ENCODE measurements around the gene PDK4. TPM values are rescaled to one million over a fixed set of nuclear protein-coding genes. Genes with fewer than 3 reads are reported as not detected.

Gene PDK4
- total RNA-seq, 1 experiment from 2014 or later, result not detected

- H3K36me3 ChIP-seq (ENCODE audit: insufficient read depth, low read length, poor library complexity, severe bottlenecking), result no peaks in the 10 kb centered on the region
- no peak overlapping the region for H3K4me3 ChIP-seq (ENCODE audit: low read depth, low read length, poor library complexity, severe bottlenecking)
- no TSS peak for BruUV-seq (replicated peaks)
- POLR2A ChIA-PET (ENCODE audit: low non-redundant PET), result no interaction called here
- DNase-seq (ENCODE audit: low spot score), result no peak
- CTCF ChIA-PET, result interaction anchor here (0.6 kb wide), 1 partner anchor 55 kb away, joined by 3 read pairs; no protein-coding TSS in a partner anchor
- H3K27me3 ChIP-seq (replicated peaks; ENCODE audit: insufficient read depth, low read depth, low read length, poor library complexity), result no peaks in the 10 kb centered on the region
- no peak overlapping the region for H3K27ac ChIP-seq (ENCODE audit: low read depth, low read length, poor library complexity, severe bottlenecking)
- H3K4me1 ChIP-seq (ENCODE audit: insufficient read depth, low read length, poor library complexity, severe bottlenecking), result no peaks in the 10 kb centered on the region
- no peaks in the 10 kb centered on the region for H3K9me3 ChIP-seq (ENCODE audit: low read depth, low read length, poor library complexity, severe bottlenecking)
- no peak for TF ChIP-seq EZH2 (IDR thresholded peaks at IDR 0.05; ENCODE audit: borderline replicate concordance, low read depth, low read length, poor library complexity, severe bottlenecking)
- TF ChIP-seq, protein P1, sequence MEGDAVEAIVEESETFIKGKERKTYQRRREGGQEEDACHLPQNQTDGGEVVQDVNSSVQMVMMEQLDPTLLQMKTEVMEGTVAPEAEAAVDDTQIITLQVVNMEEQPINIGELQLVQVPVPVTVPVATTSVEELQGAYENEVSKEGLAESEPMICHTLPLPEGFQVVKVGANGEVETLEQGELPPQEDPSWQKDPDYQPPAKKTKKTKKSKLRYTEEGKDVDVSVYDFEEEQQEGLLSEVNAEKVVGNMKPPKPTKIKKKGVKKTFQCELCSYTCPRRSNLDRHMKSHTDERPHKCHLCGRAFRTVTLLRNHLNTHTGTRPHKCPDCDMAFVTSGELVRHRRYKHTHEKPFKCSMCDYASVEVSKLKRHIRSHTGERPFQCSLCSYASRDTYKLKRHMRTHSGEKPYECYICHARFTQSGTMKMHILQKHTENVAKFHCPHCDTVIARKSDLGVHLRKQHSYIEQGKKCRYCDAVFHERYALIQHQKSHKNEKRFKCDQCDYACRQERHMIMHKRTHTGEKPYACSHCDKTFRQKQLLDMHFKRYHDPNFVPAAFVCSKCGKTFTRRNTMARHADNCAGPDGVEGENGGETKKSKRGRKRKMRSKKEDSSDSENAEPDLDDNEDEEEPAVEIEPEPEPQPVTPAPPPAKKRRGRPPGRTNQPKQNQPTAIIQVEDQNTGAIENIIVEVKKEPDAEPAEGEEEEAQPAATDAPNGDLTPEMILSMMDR (conservative IDR thresholded peaks at IDR 0.05; ENCODE audit: low read depth, low read length), result no peak
- intact Hi-C loops (cut with micrococcal nuclease; ENCODE audit: unreplicated experiment), result no loop called here
Measured at GRCh38 chr7:95628831-95629439, 32.6 kb upstream of the PDK4 start.

GRCh38 chr7:95623788-95624187 is 27.5 kb upstream of the PDK4 start:
- H3K4me1 ChIP-seq (ENCODE audit: insufficient read depth, low read length, poor library complexity, severe bottlenecking), result no peaks in the 10 kb centered on the region
- TF ChIP-seq EZH2 (IDR thresholded peaks at IDR 0.05; ENCODE audit: borderline replicate concordance, low read depth, low read length, poor library complexity, severe bottlenecking), result no peak
- TF ChIP-seq, protein P1 (conservative IDR thresholded peaks at IDR 0.05; ENCODE audit: low read depth, low read length), result no peak
- no peaks in the 10 kb centered on the region for H3K36me3 ChIP-seq (ENCODE audit: insufficient read depth, low read length, poor library complexity, severe bottlenecking)
- H3K27me3 ChIP-seq (replicated peaks; ENCODE audit: insufficient read depth, low read depth, low read length, poor library complexity), result peaks cover 11% of the 10 kb centered on the region
- BruUV-seq (replicated peaks), result no TSS peak
- DNase-seq (ENCODE audit: low spot score), result no peak
- ChIA-PET CTCF (no interaction called here), POLR2A (ENCODE audit: low non-redundant PET) (no interaction called here)
- H3K9me3 ChIP-seq (ENCODE audit: low read depth, low read length, poor library complexity, severe bottlenecking), result no peaks in the 10 kb centered on the region
- no peak overlapping the region for H3K27ac ChIP-seq (ENCODE audit: low read depth, low read length, poor library complexity, severe bottlenecking)
- no peak overlapping the region for H3K4me3 ChIP-seq (ENCODE audit: low read depth, low read length, poor library complexity, severe bottlenecking)
- intact Hi-C loops (cut with micrococcal nuclease; ENCODE audit: unreplicated experiment), result no loop called here

DNA sequence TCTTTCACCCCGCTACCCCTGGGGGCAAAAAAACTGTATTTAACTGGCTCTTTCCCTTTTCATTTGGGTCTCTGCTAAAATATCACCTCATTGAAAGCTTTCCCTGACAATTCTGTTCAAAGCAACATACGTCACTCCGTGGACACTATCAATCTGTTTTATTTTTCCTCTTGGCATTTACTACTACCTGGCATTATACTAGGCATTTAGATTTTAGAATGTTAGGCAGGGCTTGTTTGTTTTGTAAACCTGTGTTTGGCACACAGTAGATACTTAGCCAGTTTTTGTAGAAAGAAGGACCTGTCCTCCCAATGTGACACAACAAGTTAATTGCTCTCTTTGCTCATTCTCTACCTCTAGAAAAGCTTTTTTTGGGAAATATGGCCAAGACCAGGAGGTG is 26.5 kb upstream of the PDK4 start:
- H3K27ac ChIP-seq (ENCODE audit: low read depth, low read length, poor library complexity, severe bottlenecking), result no peak overlapping the region
- CTCF ChIA-PET, result no interaction called here
- TF ChIP-seq EZH2 (IDR thresholded peaks at IDR 0.05; ENCODE audit: borderline replicate concordance, low read depth, low read length, poor library complexity, severe bottlenecking), result no peak
- TF ChIP-seq, protein P1 (conservative IDR thresholded peaks at IDR 0.05; ENCODE audit: low read depth, low read length), result no peak
- peaks cover 11% of the 10 kb centered on the region for H3K27me3 ChIP-seq (replicated peaks; ENCODE audit: insufficient read depth, low read depth, low read length, poor library complexity)
- POLR2A ChIA-PET (ENCODE audit: low non-redundant PET), result no interaction called here
- intact Hi-C loops (cut with micrococcal nuclease; ENCODE audit: unreplicated experiment), result no loop called here
- H3K36me3 ChIP-seq (ENCODE audit: insufficient read depth, low read length, poor library complexity, severe bottlenecking), result no peaks in the 10 kb centered on the region
- H3K9me3 ChIP-seq (ENCODE audit: low read depth, low read length, poor library complexity, severe bottlenecking), result no peaks in the 10 kb centered on the region
- no peaks in the 10 kb centered on the region for H3K4me1 ChIP-seq (ENCODE audit: insufficient read depth, low read length, poor library complexity, severe bottlenecking)
- no peak overlapping the region for H3K4me3 ChIP-seq (ENCODE audit: low read depth, low read length, poor library complexity, severe bottlenecking)
- no TSS peak for BruUV-seq (replicated peaks)
- no peak for DNase-seq (ENCODE audit: low spot score)

Data from A673 (cell line).